Stimulated activated CD8-positive, alpha-beta memory T cell treated with anti-CD3 and anti-CD28 coated beads, Interleukin-12 subunit alpha, Interleukin-12 subunit beta, amount 100 ng/mL, for 4 hours (primary cell): ENCODE measurements around the gene DLX2.
"Not testable (repeated sequence)": the region's sequence is repeated elsewhere in the genome, so short reads cannot be mapped to it uniquely, and the experiment has no call there.

Experiments used
- DNase-seq: peaks from one replicate; pipeline ENCODE4 v3.0.0-alpha.2; 2020; ENCODE audit warnings: low read depth

Gene DLX2

GRCh38 chr2:172083628-172084394 lies 18.9 kb downstream of the DLX2 start:
- DNase-seq = no peak

DNA sequence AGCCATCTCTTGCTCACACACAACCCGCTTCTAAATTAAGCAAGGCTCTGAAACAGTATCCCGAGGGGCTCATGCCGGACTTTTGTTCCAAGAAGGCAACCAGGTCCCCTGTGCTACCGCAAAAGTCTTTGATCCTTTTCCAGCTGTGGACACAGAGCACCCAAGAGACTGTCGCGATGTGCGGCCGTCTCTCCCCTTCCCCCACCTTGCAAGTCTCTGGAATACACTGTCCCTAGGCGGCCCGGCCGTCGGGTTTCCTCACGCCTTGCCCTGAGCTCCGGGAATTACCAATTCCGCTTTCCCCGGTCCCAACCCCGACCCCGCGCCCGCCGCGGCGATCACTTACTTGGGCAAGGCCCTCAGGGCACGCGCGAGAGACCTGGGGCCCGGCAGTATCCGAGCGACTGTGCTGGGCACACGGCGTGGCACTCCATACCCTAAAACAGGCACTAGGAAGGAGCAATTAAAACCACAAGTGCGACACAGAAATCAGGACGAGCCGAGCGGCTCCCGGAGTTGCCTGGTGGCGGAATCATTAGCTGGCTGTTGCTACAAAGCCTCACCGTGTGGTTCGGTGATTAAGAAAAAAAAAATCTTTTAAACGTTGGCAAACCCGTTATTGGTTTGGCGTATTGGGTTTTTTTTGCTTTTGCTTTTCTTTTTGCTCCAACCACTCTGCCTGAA lies 19.6 kb downstream of the DLX2 start:
- no peak for DNase-seq

DNA sequence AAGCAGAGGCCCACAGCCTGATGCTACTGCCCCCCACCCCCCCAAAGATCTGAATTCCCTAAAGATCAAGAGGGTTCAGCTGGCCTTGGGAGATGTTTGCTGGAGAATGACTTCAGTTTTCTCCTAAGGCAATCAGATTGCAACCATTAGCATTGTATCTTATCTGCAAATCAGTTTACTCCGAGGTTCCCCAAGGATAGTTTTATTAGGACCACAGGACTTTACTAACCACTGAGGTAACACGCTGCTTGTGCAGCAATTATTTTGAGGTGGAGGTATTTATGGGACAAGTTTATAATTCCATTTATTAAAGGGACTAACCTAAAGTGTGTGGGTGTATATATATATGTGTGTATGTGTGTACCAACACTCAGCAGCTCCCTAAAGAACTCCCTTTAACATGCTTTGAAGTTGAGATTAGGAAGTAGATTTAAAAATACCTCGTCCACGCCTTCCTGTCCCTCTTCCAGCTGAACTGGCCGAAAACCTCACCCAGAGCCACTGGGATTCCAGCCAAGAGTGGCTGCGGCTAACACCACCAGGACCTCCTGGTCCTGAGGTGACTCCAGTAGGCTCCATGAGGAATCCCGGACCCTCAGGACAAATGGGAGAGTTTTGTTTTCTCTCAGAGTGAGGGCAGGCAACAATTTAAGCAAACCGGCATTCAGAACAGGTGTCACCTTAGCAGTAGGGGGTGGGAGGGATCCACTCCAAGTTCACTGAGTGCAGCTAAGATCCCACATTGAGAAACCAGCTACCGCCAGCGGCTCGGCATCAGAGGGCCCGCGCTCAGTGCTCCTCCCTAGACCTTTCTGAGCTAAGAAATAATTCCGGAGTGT lies 20.4 kb downstream of the DLX2 start:
- no peak for DNase-seq

GRCh38 chr2:172081221-172082022 lies 21.3 kb downstream of the DLX2 start:
- no peak for DNase-seq

DNA sequence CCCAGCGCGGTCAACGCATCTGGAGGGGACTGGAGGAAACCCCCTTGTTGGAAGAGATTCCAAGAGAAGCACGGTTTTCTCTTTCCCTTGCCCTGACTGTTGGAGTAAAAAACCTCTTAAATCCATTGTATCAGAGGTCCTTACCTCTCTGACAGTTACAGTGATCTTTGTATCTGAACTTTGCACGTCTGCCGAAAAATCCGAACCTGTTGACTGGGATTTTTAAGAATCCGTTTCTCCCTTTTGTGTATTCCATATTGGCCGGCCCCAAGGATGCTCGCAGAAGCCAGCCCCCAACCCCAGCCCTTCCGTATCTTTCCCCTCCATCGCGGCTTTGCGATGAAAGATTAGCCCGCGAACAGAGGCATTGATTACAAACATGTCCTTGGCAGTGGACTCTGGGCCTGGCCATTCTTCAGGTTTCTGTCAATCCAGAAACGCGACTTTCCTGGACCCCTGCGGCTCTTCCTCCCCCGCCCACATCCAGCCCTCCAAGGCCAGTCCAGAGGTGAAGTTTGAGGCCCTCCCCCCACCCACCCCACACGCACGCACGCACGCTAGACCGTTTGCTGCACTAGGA lies 22.0 kb downstream of the DLX2 start:
- DNase-seq = no peak

GRCh38 chr2:172079838-172080640 lies 22.7 kb downstream of the DLX2 start:
- no peak for DNase-seq

GRCh38 chr2:172079416-172079815 lies 23.3 kb downstream of the DLX2 start:
- no peak for DNase-seq

GRCh38 chr2:172074254-172074653 lies 28.4 kb downstream of the DLX2 start:
- DNase-seq = no peak

GRCh38 chr2:172073518-172073917 lies 29.2 kb downstream of the DLX2 start:
- DNase-seq = no peak

- no peak for DNase-seq
Measured at GRCh38 chr2:172072706-172073105, 30.0 kb downstream of the DLX2 start.

GRCh38 chr2:172072303-172072702 lies 30.4 kb downstream of the DLX2 start:
- DNase-seq = no peak

DNA sequence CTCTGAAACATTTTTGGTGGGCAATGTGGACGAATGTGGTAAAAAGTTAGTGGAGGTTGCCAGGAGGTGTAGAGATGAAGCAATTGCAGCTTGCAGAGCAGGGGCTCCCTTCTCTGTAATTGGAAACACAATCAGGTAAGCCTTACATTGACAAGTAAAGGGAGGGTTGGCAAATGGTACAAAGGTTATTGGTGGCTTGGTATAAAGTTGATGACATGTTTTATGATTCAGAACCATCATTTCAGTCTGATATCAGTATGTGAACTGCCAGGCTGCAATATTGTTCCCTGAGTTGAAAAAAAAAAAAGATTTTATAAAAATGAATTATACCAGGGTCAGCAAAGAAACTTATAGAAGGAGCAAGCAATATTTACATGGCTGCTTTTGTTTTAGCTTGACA lies 31.8 kb downstream of the DLX2 start:
- DNase-seq = no peak

GRCh38 chr2:172067905-172068304 lies 34.8 kb downstream of the DLX2 start:
- DNase-seq = not testable (repeated sequence)

DNA sequence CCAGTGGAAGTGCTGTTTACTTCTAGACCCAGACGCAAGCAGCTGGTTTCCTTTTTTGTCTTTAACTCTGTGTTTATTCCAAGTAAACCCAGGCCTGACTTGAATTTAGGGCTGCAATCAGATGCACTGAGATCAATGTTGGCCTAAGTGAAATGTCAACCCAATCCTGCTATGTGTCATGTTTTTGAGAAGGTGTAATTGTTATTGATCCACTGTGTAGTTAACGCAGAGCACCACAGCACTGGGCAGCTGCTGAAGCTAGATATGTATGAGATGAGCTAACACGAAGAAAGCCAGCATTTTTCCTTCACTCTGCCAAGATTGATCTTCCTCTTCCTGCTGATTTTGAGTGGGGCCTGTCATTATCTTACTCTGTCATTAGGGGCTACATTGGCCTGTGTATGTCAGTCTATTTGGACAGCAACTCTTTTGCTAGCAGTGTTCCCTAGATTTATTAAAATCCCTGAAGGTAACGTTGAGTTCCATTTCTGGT lies 36.3 kb downstream of the DLX2 start:
- DNase-seq = no peak

DNA sequence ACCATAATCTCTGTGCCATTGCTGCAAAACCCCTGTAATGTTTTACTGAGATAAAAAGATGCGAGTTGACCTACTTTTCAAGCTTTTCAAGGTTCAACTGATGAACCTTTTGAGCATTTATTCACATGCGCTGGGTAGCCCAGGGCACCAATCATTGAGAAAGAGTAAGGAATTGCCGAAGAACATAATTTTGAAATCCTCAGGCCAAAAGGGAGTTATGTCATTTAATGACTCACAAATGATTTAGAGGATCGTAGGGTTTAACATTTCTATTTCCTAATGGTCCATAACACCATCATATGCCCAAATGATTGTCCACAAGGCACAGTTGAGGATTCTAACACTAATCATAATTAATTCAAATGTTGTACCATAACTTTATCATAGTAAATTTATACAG lies 37.6 kb downstream of the DLX2 start:
- no peak for DNase-seq

DNA sequence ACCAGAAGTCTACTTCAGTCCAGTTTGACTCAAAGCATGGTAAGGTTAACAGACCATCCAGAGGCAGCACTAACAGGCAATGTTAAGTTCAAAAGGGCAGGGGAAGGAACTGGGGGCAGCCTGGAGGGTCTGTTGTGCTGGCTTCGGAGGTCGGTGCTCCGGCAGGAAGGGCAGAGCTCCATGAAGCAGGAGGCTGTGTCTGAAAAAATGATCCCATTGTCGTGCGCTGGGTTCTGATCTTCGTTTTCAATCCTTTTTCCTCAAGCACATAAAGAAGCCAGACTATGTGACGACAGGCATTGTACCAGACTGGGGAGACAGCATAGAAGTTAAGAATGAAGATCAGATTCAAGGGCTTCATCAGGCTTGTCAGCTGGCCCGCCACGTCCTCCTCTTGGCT lies 39.3 kb downstream of the DLX2 start:
- DNase-seq = no peak

- no peak for DNase-seq
Measured at GRCh38 chr2:172062402-172063004, 40.2 kb downstream of the DLX2 start.

- DNase-seq = not testable (repeated sequence)
Measured at GRCh38 chr2:172060118-172060517, 42.6 kb downstream of the DLX2 start.

DNA sequence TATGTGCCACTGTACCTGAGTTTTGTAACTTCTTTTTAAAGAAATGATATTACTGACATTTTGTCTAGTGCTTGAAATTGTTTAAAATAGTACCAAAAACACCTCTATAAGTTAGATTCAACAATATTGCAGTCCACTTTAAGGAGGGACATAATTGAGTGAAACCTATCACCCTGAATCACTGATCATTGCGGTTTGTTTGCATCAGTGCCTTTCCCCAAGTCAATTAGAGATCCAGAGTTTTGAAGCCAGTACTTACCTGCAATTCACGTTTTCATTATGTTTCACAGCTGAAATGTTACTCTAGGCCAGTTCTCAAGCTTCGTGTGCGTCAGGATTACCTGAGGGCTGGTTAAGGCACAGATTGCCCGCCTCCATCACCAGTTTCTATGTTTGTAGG lies 44.0 kb downstream of the DLX2 start:
- no peak for DNase-seq

GRCh38 chr2:172056293-172056692 lies 46.4 kb downstream of the DLX2 start:
- DNase-seq = no peak
